Thyroid gland (tissue), 4 donors: Measurements from ENCODE around the gene CUEDC2. TPM values are rescaled to one million over a fixed set of nuclear protein-coding genes. Genes with fewer than 3 reads are reported as not detected.

Source experiments
- DNase-seq, 2 donors: peaks; one replicate each; pipeline ENCODE4 v3.0.0-alpha.2; 2019
- H3K27ac ChIP-seq, 3 donors: fragments of 200-600 bp; sonication (generic); 1 replicate in 2 of 3; 2 replicates in 1 of 3; pipeline ENCODE4 v1.5.1; 2016 to 2019; ENCODE audit warnings: mild to moderate bottlenecking in 1 of 3, moderate library complexity in 1 of 3
- H3K27me3 ChIP-seq: fragments of 200-600 bp; sonication (generic); one replicate; pipeline ENCODE4 v1.5.1; 2019
- H3K36me3 ChIP-seq, 2 donors: fragments of 200-600 bp; sonication (generic); one replicate each; pipeline ENCODE4 v1.5.1; 2016 to 2019
- H3K4me1 ChIP-seq, 2 donors: fragments of 200-600 bp; sonication (generic); one replicate each; pipeline ENCODE4 v1.5.1; 2017 to 2019
- H3K4me3 ChIP-seq, 3 donors: fragments of 200-600 bp; sonication (generic); replicated peaks in 1 of 3; 1 replicate in 2 of 3; 2 replicates in 1 of 3; pipeline ENCODE4 v1.5.1; 2016; ENCODE audit warnings: mild to moderate bottlenecking in 1 of 3
- H3K9me3 ChIP-seq: fragments of 200-600 bp; sonication (generic); one replicate; pipeline ENCODE4 v1.5.1; 2017
- CTCF ChIP-seq, 6 experiments: fragments of 200-600 bp in 3 of 6; fragments of 450-650 bp in 3 of 6; sonication (generic) in 3 of 6; IDR thresholded peaks; one replicate each; pipeline ENCODE4 v1.5.1; 2016 to 2019; ENCODE audit warnings: antibody characterized with exemption in 6 of 6, mild to moderate bottlenecking in 2 of 6, inconsistent platforms in 1 of 6, moderate library complexity in 1 of 6
- POLR2A ChIP-seq, 2 donors: fragments of 450-650 bp; IDR thresholded peaks; one replicate each; pipeline ENCODE4 v1.6.1; 2017; ENCODE audit warnings: antibody characterized with exemption in 2 of 2, mild to moderate bottlenecking in 2 of 2, moderate library complexity in 1 of 2
- WGBS, 2 donors: methylation state at CpG; one replicate each; pipeline ENCODE4 v1.1.5; 2017; 5-methylcytosine and 5-hydroxymethylcytosine counted together
- intact Hi-C: fragments of 100-400 bp; cut with DNase I; formaldehyde crosslinking; loops from one replicate; pipeline ENCODE4 v1.15.1; 2023
- total RNA-seq, 4 donors: library from RNA; depleted of rRNA; stranded (reverse); fragments of >200 nt; gene quantifications; one replicate each; pipeline ENCODE4 v1.2.3, GENCODE V29; 2016

CUEDC2 gene
- total RNA-seq, 4 donors from 2014 or later, result 56.2 to 73.9 (median 62.0) TPM

GRCh38 chr10:102436312-102436711 lies 3.9 kb upstream of the CUEDC2 start:
- Histone ChIP-seq H3K9me3 (no peaks in the 10 kb centered on the region), H3K27me3 (no peaks in the 10 kb centered on the region), H3K4me1 (peaks cover 7 to 14% of the 10 kb centered on the region in 2 donors), H3K4me3 (no peak overlapping the region), H3K36me3 (no peaks in the 10 kb centered on the region), H3K27ac (no peak overlapping the region)
- TF ChIP-seq POLR2A (IDR thresholded peaks at IDR 0.05), result no peak
- no peak for TF ChIP-seq CTCF (IDR thresholded peaks at IDR 0.05)
- intact Hi-C loops, result no loop called here
- 80 to 93% methylated on average over 2 to 6 of the region's 6 CpGs for WGBS, 2 donors
- no peak for DNase-seq

GRCh38 chr10:102435529-102436233 lies 3.3 kb upstream of the CUEDC2 start:
- DNase-seq, result no peak
- TF ChIP-seq POLR2A (IDR thresholded peaks at IDR 0.05), result no peak
- TF ChIP-seq CTCF (IDR thresholded peaks at IDR 0.05), result no peak
- no peaks in the 10 kb centered on the region for H3K27me3 ChIP-seq
- no peaks in the 10 kb centered on the region for H3K9me3 ChIP-seq
- peaks cover 7 to 15% of the 10 kb centered on the region in 2 donors for H3K4me1 ChIP-seq
- H3K36me3 ChIP-seq, result no peaks in the 10 kb centered on the region
- intact Hi-C loops, result no loop called here
- peak overlapping the region in 1 of 3 donors; percentile 31 for H3K27ac ChIP-seq
- 15 to 24% methylated on average over 10 to 13 of the region's 14 CpGs for WGBS, 2 donors
- H3K4me3 ChIP-seq, result no peak overlapping the region

- H3K27me3 ChIP-seq, result no peaks in the 10 kb centered on the region
- intact Hi-C loops, result no loop called here
- no peak for DNase-seq
- WGBS, 2 donors, result 52 to 67% methylated on average over 5 of the region's 5 CpGs
- H3K4me1 ChIP-seq, result peaks cover 7 to 15% of the 10 kb centered on the region in 2 donors
- H3K36me3 ChIP-seq, result no peaks in the 10 kb centered on the region
- H3K9me3 ChIP-seq, result no peaks in the 10 kb centered on the region
- no peak overlapping the region for H3K4me3 ChIP-seq
- peak overlapping the region in 1 of 3 donors; percentile 31 for H3K27ac ChIP-seq
- TF ChIP-seq CTCF (IDR thresholded peaks at IDR 0.05) (no peak), POLR2A (IDR thresholded peaks at IDR 0.05) (no peak)
Measured at GRCh38 chr10:102435133-102435497, 2.7 kb upstream of the CUEDC2 start.

- no peaks in the 10 kb centered on the region for H3K27me3 ChIP-seq
- no peak overlapping the region for H3K4me3 ChIP-seq
- no peaks in the 10 kb centered on the region for H3K36me3 ChIP-seq
- DNase-seq, result no peak
- WGBS, 2 donors, result 35 to 41% methylated on average over 9 of the region's 9 CpGs
- TF ChIP-seq CTCF (IDR thresholded peaks at IDR 0.05) (no peak), POLR2A (IDR thresholded peaks at IDR 0.05) (no peak)
- peaks cover 7 to 15% of the 10 kb centered on the region in 2 donors for H3K4me1 ChIP-seq
- no peaks in the 10 kb centered on the region for H3K9me3 ChIP-seq
- intact Hi-C loops, result no loop called here
- H3K27ac ChIP-seq, result no peak overlapping the region
Measured at GRCh38 chr10:102434394-102435132, 2.2 kb upstream of the CUEDC2 start.

GRCh38 chr10:102433619-102434046 lies 1.3 kb upstream of the CUEDC2 start:
- DNase-seq, result no peak
- no peaks in the 10 kb centered on the region for H3K27me3 ChIP-seq
- no peak overlapping the region for H3K4me3 ChIP-seq
- no peak overlapping the region for H3K27ac ChIP-seq
- 71 to 80% methylated on average over 3 to 5 of the region's 5 CpGs for WGBS, 2 donors
- peaks cover 7 to 15% of the 10 kb centered on the region in 2 donors for H3K4me1 ChIP-seq
- intact Hi-C loops, result no loop called here
- TF ChIP-seq POLR2A (IDR thresholded peaks at IDR 0.05), result no peak
- TF ChIP-seq CTCF (IDR thresholded peaks at IDR 0.05), result no peak
- no peaks in the 10 kb centered on the region for H3K36me3 ChIP-seq
- no peaks in the 10 kb centered on the region for H3K9me3 ChIP-seq
